Measurements from ENCODE around the gene AMH.

DNA sequence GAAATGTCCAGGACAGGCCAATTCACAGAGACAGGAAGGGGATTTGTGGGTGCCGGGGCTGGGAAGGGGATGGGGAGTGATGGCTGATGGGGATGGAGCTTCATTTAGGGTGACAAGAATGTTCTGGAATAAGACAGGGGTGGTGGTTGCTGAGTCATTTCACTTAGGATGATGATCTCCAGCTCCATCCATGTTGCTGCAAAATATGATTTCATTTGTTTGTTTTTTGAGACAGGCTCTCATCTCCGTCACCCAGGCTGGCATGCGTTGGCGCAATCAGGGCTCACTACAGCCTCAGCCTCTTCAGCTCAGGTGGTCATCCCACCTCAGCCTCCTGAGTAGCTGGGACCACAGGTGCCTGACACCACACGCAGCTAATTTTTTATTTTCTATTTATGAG lies 10.2 kb downstream of the AMH start:
- TF ChIP-seq POLR2A (IDR thresholded peaks at IDR 0.05; ENCODE audit: low read depth): no peak
- no peak for TF ChIP-seq CTCF (IDR thresholded peaks at IDR 0.05)
- no peak for TF ChIP-seq EP300 (IDR thresholded peaks at IDR 0.05)
